Endothelial cell of umbilical vein (primary cell): ENCODE measurements around the gene GTF3C1. TPM values are rescaled to one million over a fixed set of nuclear protein-coding genes. Genes with fewer than 3 reads are reported as not detected.

Experiments
- BruUV-seq: library from RNA; stranded (reverse); fragments of 400-500 nt; replicated peaks from 2 replicates; lab custom pipeline; 2021; lab: Mats Ljungman, UMichigan
- CTCF ChIA-PET: fragments of 300-600, 350-600 bp; sonication (Branson Sonifier 250); formaldehyde crosslinking; loops from one replicate; lab custom pipeline; 2021; ENCODE audit warnings: antibody characterized with exemption, inconsistent platforms; lab: Charles Lee
- POLR2A ChIA-PET: fragments of 300-600, 350-600 bp; sonication (Branson Sonifier 250); formaldehyde crosslinking; loops from one replicate; lab custom pipeline; 2021; ENCODE audit warnings: antibody characterized with exemption, inconsistent platforms; lab: Charles Lee
- DNase-seq: peaks from one replicate; pipeline ENCODE4 v3.0.0-alpha.2; 2011; ENCODE audit warnings: low read depth, low spot score
- FAIRE-seq: peaks from 2 replicates; lab custom pipeline; 2011; peaks lifted over from hg19 to GRCh38; lab: Jason Lieb, UNC
- H2AFZ ChIP-seq: 2 replicates; pipeline ENCODE4 v1.6.0; 2012; ENCODE audit warnings: low read depth, low read length, control low read depth, inconsistent platforms
- H3K27ac ChIP-seq: 2 replicates; pipeline ENCODE4 v1.5.1; 2011; ENCODE audit warnings: low read depth, mild to moderate bottlenecking, control low read depth, low read length, moderate library complexity; ENCODE audit not compliant: insufficient read depth
- H3K27me3 ChIP-seq, 2 experiments: 2 replicates each; pipeline versions ENCODE4 v1.6.0 to v1.6.1; 2011; ENCODE audit warnings: low read length in 2 of 2, mixed read lengths in 1 of 2; ENCODE audit not compliant: control insufficient read depth in 2 of 2, insufficient read depth in 2 of 2
- H3K36me3 ChIP-seq, 2 experiments: 2 replicates in 1 of 2; 3 replicates in 1 of 2; pipeline ENCODE4 v1.5.1; 2011; ENCODE audit warnings: low read length in 2 of 2, mild to moderate bottlenecking in 1 of 2, moderate library complexity in 1 of 2; ENCODE audit not compliant: control insufficient read depth in 2 of 2, insufficient read depth in 2 of 2; ENCODE audit errors: extremely low read depth in 1 of 2
- H3K4me1 ChIP-seq: 3 replicates; pipeline ENCODE4 v1.5.1; 2011; ENCODE audit warnings: mild to moderate bottlenecking, low read length; ENCODE audit not compliant: control insufficient read depth, insufficient read depth; ENCODE audit errors: extremely low read depth
- H3K4me2 ChIP-seq: 2 replicates; pipeline ENCODE4 v1.6.1; 2011; ENCODE audit warnings: low read length, control low read depth, mixed read lengths; ENCODE audit not compliant: insufficient read depth
- H3K4me3 ChIP-seq, 3 experiments: fragments of 200-600 bp in 1 of 3; sonication (generic), shearing (Covaris generic) in 1 of 3; replicated peaks in 1 of 3; 2 replicates each; pipeline ENCODE4 v1.5.1; 2011 to 2016; ENCODE audit warnings: control low read depth in 3 of 3, low read length in 3 of 3, mild to moderate bottlenecking in 2 of 3, inconsistent platforms in 1 of 3, low read depth in 1 of 3, moderate library complexity in 1 of 3; ENCODE audit not compliant: insufficient read depth in 1 of 3
- H3K79me2 ChIP-seq: 2 replicates; pipeline ENCODE4 v1.6.0; 2012; ENCODE audit warnings: low read length, inconsistent platforms; ENCODE audit not compliant: control insufficient read depth, insufficient read depth
- H3K9ac ChIP-seq: replicated peaks from 2 replicates; pipeline ENCODE3; 2011; ENCODE audit warnings: low read length, control low read depth; ENCODE audit not compliant: insufficient read depth; ENCODE audit errors: extremely low read depth
- H3K9me1 ChIP-seq: replicated peaks from 3 replicates; pipeline ENCODE4 v1.6.0; 2011; ENCODE audit warnings: mild to moderate bottlenecking, low read length; ENCODE audit not compliant: control insufficient read depth, insufficient read depth; ENCODE audit errors: extremely low read depth
- H3K9me3 ChIP-seq: replicated peaks from 2 replicates; pipeline ENCODE4 v1.5.1; 2012; ENCODE audit warnings: low read length, inconsistent platforms; ENCODE audit not compliant: control insufficient read depth, insufficient read depth
- H4K20me1 ChIP-seq: replicated peaks from 2 replicates; pipeline ENCODE3; 2011; ENCODE audit warnings: mild to moderate bottlenecking, low read length; ENCODE audit not compliant: control insufficient read depth, insufficient read depth; ENCODE audit errors: extremely low read depth
- EZH2 ChIP-seq: IDR thresholded peaks from 2 replicates; pipeline ENCODE4 v1.6.1; 2012; ENCODE audit warnings: borderline replicate concordance, low read depth, mild to moderate bottlenecking, moderate library complexity, low read length, inconsistent platforms; ENCODE audit not compliant: severe bottlenecking
- FOS ChIP-seq: IDR thresholded peaks from 2 replicates; pipeline ENCODE4 v1.6.1; 2011; ENCODE audit warnings: mild to moderate bottlenecking, low read length, moderate library complexity, borderline replicate concordance; ENCODE audit not compliant: insufficient read depth
- GATA2 ChIP-seq: IDR thresholded peaks from 2 replicates; pipeline ENCODE4 v1.7.0; 2011; ENCODE audit warnings: low read depth, mild to moderate bottlenecking, moderate library complexity, mixed read lengths, low read length; ENCODE audit not compliant: insufficient read length, insufficient read depth
- JUN ChIP-seq: IDR thresholded peaks from 2 replicates; pipeline ENCODE4 v1.6.1; 2011; ENCODE audit warnings: borderline replicate concordance, low read depth; ENCODE audit not compliant: insufficient read length, insufficient read depth
- MYC ChIP-seq: IDR thresholded peaks from one replicate; pipeline ENCODE4 v1.6.1; 2011; ENCODE audit warnings: mild to moderate bottlenecking, low read depth, low read length
- POLR2A ChIP-seq: IDR thresholded peaks from 2 replicates; pipeline ENCODE4 v1.6.1; 2012; ENCODE audit warnings: low read depth, mild to moderate bottlenecking, control low read depth, low read length
- POLR2AphosphoS5 ChIP-seq: IDR thresholded peaks from 2 replicates; pipeline ENCODE4 v1.6.1; 2012; ENCODE audit warnings: low read depth, mild to moderate bottlenecking, control low read depth, low read length, moderate library complexity; ENCODE audit not compliant: insufficient read depth
- dilution Hi-C: fragments of 300-500 bp; cut with MboI; formaldehyde crosslinking; loops from one replicate; pipeline ENCODE4 v1.15.0; 2019; ENCODE audit warnings: low sequenced_read_pairs; ENCODE audit not compliant: extremely low pct_ligation_motif_present
- intact Hi-C: fragments of 100-400 bp; cut with micrococcal nuclease; formaldehyde crosslinking; loops from one replicate; pipeline ENCODE4 v1.10.0; 2022
- polyA plus RNA-seq, 4 experiments: library from polyadenylated mRNA; depleted of rRNA in 3 of 4; stranded (reverse) in 3 of 4; unstranded in 1 of 4; fragments of >200 nt; gene quantifications; 2 replicates each; pipeline versions ENCODE4 v1.2.1 to v1.2.3, GENCODE V29; 2011 to 2012; ENCODE audit warnings: missing spikeins in 1 of 4
- total RNA-seq: library from RNA; stranded (reverse); gene quantifications from 2 replicates; pipeline ENCODE4 v1.2.3, GENCODE V29; 2021
- TF ChIP-seq, protein P1 (sequence below): IDR thresholded peaks from 2 replicates; pipeline ENCODE4 v1.6.1; 2011; ENCODE audit not compliant: insufficient read depth, insufficient read length
- TF ChIP-seq, protein P2 (sequence below), 2 donors: IDR thresholded peaks; 1 replicate in 1 of 2; 2 replicates in 1 of 2; pipeline ENCODE4 v1.5.1; 2011; ENCODE audit warnings: low read length in 2 of 2, mild to moderate bottlenecking in 2 of 2, moderate library complexity in 2 of 2, control low read depth in 1 of 2, inconsistent platforms in 1 of 2, low read depth in 1 of 2; ENCODE audit not compliant: insufficient read depth in 1 of 2; ENCODE audit errors: extremely low read depth in 1 of 2

Gene GTF3C1
- total and polyA plus RNA-seq, 2 donors (not counting 3 experiments of a cell fraction or from before 2014, with no cell fraction given) = 58.1 to 86.1 TPM

DNA sequence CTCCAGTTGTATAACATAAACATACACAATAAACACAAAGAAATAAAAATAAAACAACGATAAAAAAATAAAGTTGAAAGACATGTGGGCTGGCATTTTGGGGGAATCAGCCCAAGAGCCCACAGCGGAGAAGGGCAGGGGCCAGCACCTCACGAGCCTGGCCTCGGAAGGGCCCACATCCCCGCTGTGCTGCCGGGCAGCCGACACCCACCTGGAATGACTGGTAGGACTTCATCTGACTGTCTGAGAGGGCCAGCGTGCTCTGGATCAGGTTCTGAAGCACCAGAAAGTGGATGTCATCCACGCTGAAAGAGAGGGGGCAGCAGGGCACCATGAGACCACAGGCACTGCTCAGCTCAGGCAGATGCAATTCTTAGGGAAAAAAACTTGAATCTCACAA, 73.5 kb downstream of the GTF3C1 start:
- intact Hi-C loops (no loop called here), dilution Hi-C loops (no loop called here)
- DNase-seq = no peak
- no peaks in the 10 kb centered on the region for H3K9me1 ChIP-seq
- TF ChIP-seq POLR2A = no peak
- TF ChIP-seq GATA2 = no peak
- TF ChIP-seq, protein P1, sequence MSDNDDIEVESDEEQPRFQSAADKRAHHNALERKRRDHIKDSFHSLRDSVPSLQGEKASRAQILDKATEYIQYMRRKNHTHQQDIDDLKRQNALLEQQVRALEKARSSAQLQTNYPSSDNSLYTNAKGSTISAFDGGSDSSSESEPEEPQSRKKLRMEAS = no peak
- no peak for TF ChIP-seq EZH2
- TF ChIP-seq POLR2AphosphoS5 = no peak
- no peak for TF ChIP-seq MYC
- TF ChIP-seq, protein P2, sequence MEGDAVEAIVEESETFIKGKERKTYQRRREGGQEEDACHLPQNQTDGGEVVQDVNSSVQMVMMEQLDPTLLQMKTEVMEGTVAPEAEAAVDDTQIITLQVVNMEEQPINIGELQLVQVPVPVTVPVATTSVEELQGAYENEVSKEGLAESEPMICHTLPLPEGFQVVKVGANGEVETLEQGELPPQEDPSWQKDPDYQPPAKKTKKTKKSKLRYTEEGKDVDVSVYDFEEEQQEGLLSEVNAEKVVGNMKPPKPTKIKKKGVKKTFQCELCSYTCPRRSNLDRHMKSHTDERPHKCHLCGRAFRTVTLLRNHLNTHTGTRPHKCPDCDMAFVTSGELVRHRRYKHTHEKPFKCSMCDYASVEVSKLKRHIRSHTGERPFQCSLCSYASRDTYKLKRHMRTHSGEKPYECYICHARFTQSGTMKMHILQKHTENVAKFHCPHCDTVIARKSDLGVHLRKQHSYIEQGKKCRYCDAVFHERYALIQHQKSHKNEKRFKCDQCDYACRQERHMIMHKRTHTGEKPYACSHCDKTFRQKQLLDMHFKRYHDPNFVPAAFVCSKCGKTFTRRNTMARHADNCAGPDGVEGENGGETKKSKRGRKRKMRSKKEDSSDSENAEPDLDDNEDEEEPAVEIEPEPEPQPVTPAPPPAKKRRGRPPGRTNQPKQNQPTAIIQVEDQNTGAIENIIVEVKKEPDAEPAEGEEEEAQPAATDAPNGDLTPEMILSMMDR (IDR thresholded peaks at IDR 0.05; ENCODE audit: extremely low read depth in 1 of 2, insufficient read depth in 1 of 2, low read depth in 1 of 2, low read length in 2 of 2) = no peak
- TF ChIP-seq JUN = no peak
- TF ChIP-seq FOS = no peak
- no peaks in the 10 kb centered on the region for H4K20me1 ChIP-seq
- POLR2A ChIA-PET = interaction anchor here (0.6 kb wide), 1 partner anchor 31 kb away, joined by 3 read pairs; no protein-coding TSS in a partner anchor
- no peak for FAIRE-seq
- H3K36me3 ChIP-seq = peaks cover 18 to 33% of the 10 kb centered on the region in 2 experiments
- peak overlapping the region; percentile 76 for H3K27ac ChIP-seq
- H3K9ac ChIP-seq = peak overlapping the region; percentile 45
- CTCF ChIA-PET = interaction anchor here (0.8 to 1.2 kb wide), 8 partner anchors 11 to 595 kb away, joined by 3 to 8 read pairs (median 4); no protein-coding TSS in a partner anchor
- H3K79me2 ChIP-seq = no peaks in the 10 kb centered on the region
- no peak overlapping the region for H2AFZ ChIP-seq
- peaks cover 21% of the 10 kb centered on the region for H3K4me1 ChIP-seq
- no peaks in the 10 kb centered on the region for H3K9me3 ChIP-seq
- no peak overlapping the region for H3K4me3 ChIP-seq
- BruUV-seq = no TSS peak
- peak overlapping the region; percentile 35 for H3K4me2 ChIP-seq
- no peaks in the 10 kb centered on the region for H3K27me3 ChIP-seq
